Testis (tissue), 3 donors: Measurements from ENCODE around the gene RPS6KA5. TPM values are rescaled to one million over a fixed set of nuclear protein-coding genes. Genes with fewer than 3 reads are reported as not detected.
"Not testable (repeated sequence)": the region's sequence is repeated elsewhere in the genome, so short reads cannot be mapped to it uniquely, and the experiment has no call there.

Experiments
- DNase-seq: peaks from one replicate; pipeline ENCODE4 v3.0.0-alpha.2; 2019
- H3K27ac ChIP-seq, 2 donors: fragments of 200-600 bp; sonication (generic); one replicate each; pipeline ENCODE4 v1.5.1; 2019
- H3K27me3 ChIP-seq: fragments of 200-600 bp; sonication (generic); one replicate; pipeline ENCODE4 v1.5.1; 2019
- H3K36me3 ChIP-seq: fragments of 200-600 bp; sonication (generic); one replicate; pipeline ENCODE4 v1.5.1; 2017; ENCODE audit warnings: low read depth; ENCODE audit errors: missing control alignments
- H3K4me1 ChIP-seq: fragments of 200-600 bp; sonication (generic); one replicate; pipeline ENCODE4 v1.5.1; 2019
- H3K4me3 ChIP-seq, 2 donors: fragments of 200-600 bp; sonication (generic); one replicate each; pipeline ENCODE4 v1.5.1; 2017 to 2019
- H3K9me3 ChIP-seq: fragments of 200-600 bp; sonication (generic); one replicate; pipeline ENCODE4 v1.5.1; 2017
- CTCF ChIP-seq, 3 experiments: fragments of 450-650 bp in 2 of 3; fragments of 200-600 bp in 1 of 3; sonication (generic) in 1 of 3; IDR thresholded peaks; one replicate each; pipeline ENCODE4 v1.5.1; 2016 to 2019; ENCODE audit warnings: antibody characterized with exemption in 3 of 3, mild to moderate bottlenecking in 2 of 3, moderate library complexity in 1 of 3
- POLR2A ChIP-seq: fragments of 450-650 bp; IDR thresholded peaks from one replicate; pipeline ENCODE4 v1.6.1; 2017; ENCODE audit warnings: antibody characterized with exemption, mild to moderate bottlenecking, moderate library complexity
- WGBS, 2 donors: methylation state at CpG; one replicate each; pipeline ENCODE4 v1.1.5; 2018; 5-methylcytosine and 5-hydroxymethylcytosine counted together
- intact Hi-C: fragments of 100-400 bp; cut with DNase I; formaldehyde crosslinking; loops from one replicate; pipeline ENCODE4 v1.15.1; 2023; ENCODE audit warnings: low total_unique reads
- polyA plus RNA-seq: library from polyadenylated mRNA; stranded (reverse); fragments of 350-450 nt; fragmentation: Illumina TruSeq; extraction: RNeasy Lipid Tissue Mini Kit (QIAGEN cat#74804); gene quantifications from one replicate; pipeline ENCODE4 v1.2.3, GENCODE V29; 2014; ENCODE audit warnings: low read depth, low replicate concordance; ENCODE audit not compliant: insufficient read depth
- total RNA-seq, 2 donors: library from RNA; depleted of rRNA; stranded (reverse); fragments of >200 nt; gene quantifications; one replicate each; pipeline ENCODE4 v1.2.3, GENCODE V29; 2016

Gene RPS6KA5
- total and polyA plus RNA-seq, 3 donors from 2014 or later: 6.4 to 11.0 (median 9.4) TPM

- Histone ChIP-seq H3K4me1 (no peaks in the 10 kb centered on the region), H3K4me3 (no peak overlapping the region), H3K27me3 (no peaks in the 10 kb centered on the region), H3K9me3 (no peaks in the 10 kb centered on the region), H3K27ac (no peak overlapping the region), H3K36me3 (no peaks in the 10 kb centered on the region)
- TF ChIP-seq POLR2A: no peak
- TF ChIP-seq CTCF (IDR thresholded peaks at IDR 0.05): no peak
- intact Hi-C loops: no loop called here
- DNase-seq: no peak
Measured at GRCh38 chr14:90867501-90867900, 192.9 kb downstream of the RPS6KA5 start.

GRCh38 chr14:90866833-90867232 is 193.6 kb downstream of the RPS6KA5 start:
- no peaks in the 10 kb centered on the region for H3K36me3 ChIP-seq
- no peaks in the 10 kb centered on the region for H3K4me1 ChIP-seq
- no peaks in the 10 kb centered on the region for H3K27me3 ChIP-seq
- intact Hi-C loops: no loop called here
- TF ChIP-seq POLR2A (no peak), CTCF (IDR thresholded peaks at IDR 0.05) (no peak)
- no peak for DNase-seq
- H3K4me3 ChIP-seq: no peak overlapping the region
- no peak overlapping the region for H3K27ac ChIP-seq
- no peaks in the 10 kb centered on the region for H3K9me3 ChIP-seq

GRCh38 chr14:90864741-90865140 is 195.7 kb downstream of the RPS6KA5 start:
- intact Hi-C loops: no loop called here
- no peaks in the 10 kb centered on the region for H3K4me1 ChIP-seq
- no peak for DNase-seq
- H3K36me3 ChIP-seq: no peaks in the 10 kb centered on the region
- WGBS, 2 donors: 94 to 97% methylated on average over 2 of the region's 2 CpGs
- no peak overlapping the region for H3K4me3 ChIP-seq
- H3K27ac ChIP-seq: no peak overlapping the region
- H3K9me3 ChIP-seq: no peaks in the 10 kb centered on the region
- TF ChIP-seq POLR2A: no peak
- no peak for TF ChIP-seq CTCF (IDR thresholded peaks at IDR 0.05)
- no peaks in the 10 kb centered on the region for H3K27me3 ChIP-seq

GRCh38 chr14:90858511-90858910 is 201.9 kb downstream of the RPS6KA5 start:
- no peak for DNase-seq
- Histone ChIP-seq H3K27ac (no peak overlapping the region), H3K27me3 (no peaks in the 10 kb centered on the region), H3K36me3 (no peaks in the 10 kb centered on the region), H3K4me3 (no peak overlapping the region), H3K4me1 (no peaks in the 10 kb centered on the region), H3K9me3 (no peaks in the 10 kb centered on the region)
- intact Hi-C loops: no loop called here
- TF ChIP-seq POLR2A (no peak), CTCF (IDR thresholded peaks at IDR 0.05) (no peak)
- 78 to 90% methylated on average over 5 of the region's 5 CpGs for WGBS, 2 donors

DNA sequence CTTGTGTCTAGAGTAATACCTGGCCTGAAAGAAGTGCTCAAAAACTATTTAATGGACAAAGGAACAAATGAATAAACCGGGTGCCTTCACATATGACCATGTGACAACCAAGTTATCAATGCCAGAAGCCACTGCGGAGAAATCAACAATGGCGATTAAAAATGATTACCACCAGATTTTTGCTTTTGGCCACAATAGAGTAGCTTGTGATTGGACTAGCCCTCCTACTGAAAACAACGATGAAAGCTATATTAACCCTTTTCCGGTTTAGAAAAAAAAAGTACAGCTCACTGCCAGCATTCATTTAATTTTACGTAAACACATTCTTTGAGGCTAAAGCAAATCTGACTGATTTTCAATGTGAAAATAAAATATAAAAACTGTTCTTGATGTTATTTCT is 202.6 kb downstream of the RPS6KA5 start:
- Histone ChIP-seq H3K27ac (no peak overlapping the region), H3K4me3 (no peak overlapping the region), H3K4me1 (no peaks in the 10 kb centered on the region), H3K9me3 (no peaks in the 10 kb centered on the region), H3K27me3 (no peaks in the 10 kb centered on the region), H3K36me3 (no peaks in the 10 kb centered on the region)
- TF ChIP-seq CTCF (IDR thresholded peaks at IDR 0.05) (no peak), POLR2A (no peak)
- intact Hi-C loops: no loop called here
- 88 to 89% methylated on average over 6 of the region's 6 CpGs for WGBS, 2 donors
- no peak for DNase-seq

GRCh38 chr14:90856115-90856514 is 204.3 kb downstream of the RPS6KA5 start:
- H3K4me3 ChIP-seq, H3K9me3 ChIP-seq, H3K27ac ChIP-seq, H3K36me3 ChIP-seq, DNase-seq, H3K27me3 ChIP-seq, intact Hi-C loops, H3K4me1 ChIP-seq: not testable (repeated sequence)
- WGBS, 2 donors: 79 to 89% methylated on average over 5 of the region's 5 CpGs
